ENCODE data around the gene AGFG2. TPM values are rescaled to one million over a fixed set of nuclear protein-coding genes. Genes with fewer than 3 reads are reported as not detected.
A peak's percentile ranks its signal among the peaks of the same experiment; 100 is the strongest.

AGFG2 gene
- total RNA-seq, 1 donor from 2014 or later, result 74.2 TPM

- DNase-seq (ENCODE audit: low read depth in 2 of 2), result peak; percentile 99
Observed at GRCh38 chr7:100611983-100612729, 73.2 kb downstream of the AGFG2 start, which contains the start of gene MOSPD3. Gene MOSPD3 (plus strand): TSS chr7:100612540. CDS start chr7:100612792, 252 bp downstream.

- DNase-seq (ENCODE audit: low read depth in 2 of 2), result peak; percentile 15 to 36
Observed at GRCh38 chr7:100612730-100613390, 73.9 kb downstream of the AGFG2 start.

GRCh38 chr7:100613412-100614175 is 74.6 kb downstream of the AGFG2 start:
- no peak for DNase-seq (ENCODE audit: low read depth in 2 of 2)

DNA sequence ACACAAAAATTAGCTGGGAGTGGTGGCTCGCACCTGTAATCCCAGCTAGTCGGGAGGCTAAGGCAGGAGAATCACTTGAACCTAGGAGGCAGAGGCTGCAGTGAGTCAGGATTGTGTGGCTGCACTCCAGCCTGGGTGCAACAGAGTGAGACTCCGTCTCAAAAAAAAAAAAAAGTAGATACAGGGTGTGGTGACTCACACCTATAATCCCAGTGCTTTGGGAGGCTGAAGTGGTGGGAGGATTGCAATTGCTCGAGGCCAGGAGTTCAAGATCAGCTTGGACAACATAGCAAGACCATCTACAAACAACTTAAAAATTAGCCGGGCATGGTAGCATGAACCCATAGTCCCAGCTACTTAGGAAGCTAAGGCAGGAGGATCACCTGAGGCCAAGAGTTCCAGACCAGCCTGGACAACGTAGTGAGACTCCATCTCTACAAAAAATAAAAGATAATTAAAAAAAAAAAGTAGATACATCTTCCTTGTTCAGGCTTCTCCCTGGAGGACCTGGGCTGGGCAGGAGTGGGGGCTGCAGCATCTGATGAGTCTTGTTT is 75.4 kb downstream of the AGFG2 start:
- no peak for DNase-seq (ENCODE audit: low read depth in 2 of 2)

Other genes with a start within 250 kb of the AGFG2 start
- gene SPDYE3, start 231.5 kb upstream of the AGFG2 start, total RNA-seq, result not detected in 2 replicates
- gene PILRB, start 181.1 kb upstream of the AGFG2 start, total RNA-seq, result 5.2 and 21.6 TPM in 2 replicates
- gene PILRA, start 165.7 kb upstream of the AGFG2 start, total RNA-seq, result 0.20 and 0.22 TPM in 2 replicates
- 0.44 and 0.79 TPM in 2 replicates for gene ZCWPW1, start 110.5 kb upstream of the AGFG2 start, total RNA-seq
- 25.1 and 40.5 TPM in 2 replicates for gene MEPCE, start 109.4 kb upstream of the AGFG2 start, total RNA-seq
- gene PPP1R35, start 102.7 kb upstream of the AGFG2 start, total RNA-seq, result 8.1 and 11.3 TPM in 2 replicates
- 0.40 and 0.44 TPM in 2 replicates for gene SPACDR, start 74.9 kb upstream of the AGFG2 start, total RNA-seq
- 21.6 and 25.8 TPM in 2 replicates for gene TSC22D4, start 60.0 kb upstream of the AGFG2 start, total RNA-seq
- gene NYAP1, start 55.3 kb upstream of the AGFG2 start, total RNA-seq, result 2.0 and 6.3 TPM in 2 replicates
- gene SAP25, start 34.7 kb downstream of the AGFG2 start, total RNA-seq, result not detected in 2 replicates
- 5.8 and 6.3 TPM in 2 replicates for gene LRCH4, start 46.9 kb downstream of the AGFG2 start, total RNA-seq
- gene FBXO24, start 47.1 kb downstream of the AGFG2 start, total RNA-seq, result under 0.01 and 0.20 TPM in 2 replicates
- 0.22 TPM in 1 of 2 replicates, not detected in the other for gene PCOLCE, start 63.2 kb downstream of the AGFG2 start, total RNA-seq
- gene MOSPD3, start 73.3 kb downstream of the AGFG2 start, total RNA-seq, result 5.2 and 5.4 TPM in 2 replicates
- gene TFR2, start 102.3 kb downstream of the AGFG2 start, total RNA-seq, result under 0.01 TPM in 2 replicates
- gene ACTL6B, start 117.2 kb downstream of the AGFG2 start, total RNA-seq, result not detected in 2 replicates
- gene GNB2, start 134.5 kb downstream of the AGFG2 start, total RNA-seq, result 72.1 and 76.4 TPM in 2 replicates
- gene GIGYF1, start 155.0 kb downstream of the AGFG2 start, total RNA-seq, result 8.1 and 14.9 TPM in 2 replicates
- gene POP7, start 166.9 kb downstream of the AGFG2 start, total RNA-seq, result 28.1 and 33.3 TPM in 2 replicates
- gene EPO, start 181.3 kb downstream of the AGFG2 start, total RNA-seq, result not detected in 2 replicates
- not detected in 2 replicates for gene ZAN, start 194.4 kb downstream of the AGFG2 start, total RNA-seq

Data from lung microvascular endothelial cell (primary cell).